ENCODE results near the gene PSMD7. TPM values are rescaled to one million over a fixed set of nuclear protein-coding genes. Genes with fewer than 3 reads are reported as not detected.

The PSMD7 gene
- total and polyA plus RNA-seq, 2 of the 4 experiments (the other 2 are of a cell fraction) = 80.8 to 98.3 TPM

DNA sequence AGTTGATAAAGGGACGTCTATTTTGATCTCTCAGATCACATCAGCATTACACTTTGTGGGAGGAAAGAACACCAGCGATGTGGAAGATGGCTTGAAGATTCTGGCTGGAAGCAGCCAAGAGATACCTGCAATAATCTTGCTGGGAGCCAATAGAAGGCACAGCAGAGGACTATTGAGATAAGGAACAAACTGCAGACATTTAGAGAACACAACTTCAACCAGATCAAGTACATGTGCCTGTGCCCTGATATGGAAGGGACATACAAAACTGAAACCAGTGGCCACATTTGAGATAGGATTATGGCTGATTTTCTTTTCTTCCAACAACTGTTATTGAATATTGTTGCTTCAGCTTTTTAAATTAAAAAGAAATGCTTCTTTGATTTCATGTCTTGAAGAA, 18.6 kb upstream of the PSMD7 start:
- H3K4ac ChIP-seq (ENCODE audit: low read depth, low read length) = no peak overlapping the region
- no TSS peak for BruUV-seq (replicated peaks)
- in situ Hi-C loops (cut with MboI; ENCODE audit: low sequenced_read_pairs) = loop anchor here (25.0 kb wide), 1 partner anchor 1216 kb away; no protein-coding TSS in a partner anchor
- no peak overlapping the region for H2AK5ac ChIP-seq (ENCODE audit: low read depth, low read length)
- H3K9me1 ChIP-seq (ENCODE audit: insufficient read depth, low read length) = no peaks in the 10 kb centered on the region
- no peak overlapping the region for H2AK9ac ChIP-seq (replicated peaks; ENCODE audit: low read depth, low read length, poor library complexity)
- no CpG with 5 or more reads among the region's 2 CpGs for WGBS, 2 experiments (ENCODE audit: extremely low coverage in 2 of 2, insufficient read length in 1 of 2)
- no peak overlapping the region for H4K91ac ChIP-seq (ENCODE audit: insufficient read depth, low read depth, low read length)
- TF ChIP-seq NFE2L2 (IDR thresholded peaks at IDR 0.05; ENCODE audit: low read depth, low read length) = no peak
- no peak for TF ChIP-seq RFX5 (IDR thresholded peaks at IDR 0.05; ENCODE audit: low read depth, low read length)
- TF ChIP-seq MAFK (IDR thresholded peaks at IDR 0.05; ENCODE audit: low read depth, low read length) = no peak
- TF ChIP-seq CHD1 (IDR thresholded peaks at IDR 0.05; ENCODE audit: low read depth, low read length) = no peak
- no peak for TF ChIP-seq BHLHE40 (IDR thresholded peaks at IDR 0.05; ENCODE audit: low read depth, low read length)
- TF ChIP-seq, protein P1, sequence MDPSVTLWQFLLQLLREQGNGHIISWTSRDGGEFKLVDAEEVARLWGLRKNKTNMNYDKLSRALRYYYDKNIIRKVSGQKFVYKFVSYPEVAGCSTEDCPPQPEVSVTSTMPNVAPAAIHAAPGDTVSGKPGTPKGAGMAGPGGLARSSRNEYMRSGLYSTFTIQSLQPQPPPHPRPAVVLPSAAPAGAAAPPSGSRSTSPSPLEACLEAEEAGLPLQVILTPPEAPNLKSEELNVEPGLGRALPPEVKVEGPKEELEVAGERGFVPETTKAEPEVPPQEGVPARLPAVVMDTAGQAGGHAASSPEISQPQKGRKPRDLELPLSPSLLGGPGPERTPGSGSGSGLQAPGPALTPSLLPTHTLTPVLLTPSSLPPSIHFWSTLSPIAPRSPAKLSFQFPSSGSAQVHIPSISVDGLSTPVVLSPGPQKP (IDR thresholded peaks at IDR 0.05; ENCODE audit: borderline replicate concordance, low read depth, low read length) = no peak
- no peak for TF ChIP-seq CTCF (conservative IDR thresholded peaks at IDR 0.05; ENCODE audit: low read depth, low read length)
- no peak for TF ChIP-seq CEBPB (IDR thresholded peaks at IDR 0.05; ENCODE audit: low read depth, low read length)
- TF ChIP-seq MXI1 (IDR thresholded peaks at IDR 0.05; ENCODE audit: borderline replicate concordance, low read depth, low read length) = no peak
- no peak for TF ChIP-seq MAZ (IDR thresholded peaks at IDR 0.05; ENCODE audit: borderline replicate concordance, low read depth, low read length)
- TF ChIP-seq POLR2A (IDR thresholded peaks at IDR 0.05; ENCODE audit: low read depth, low read length) = no peak
- TF ChIP-seq FOS (IDR thresholded peaks at IDR 0.05; ENCODE audit: low read depth, low read length) = no peak
- no peak for TF ChIP-seq RAD21 (IDR thresholded peaks at IDR 0.05; ENCODE audit: low read length)
- no peak for TF ChIP-seq RCOR1 (IDR thresholded peaks at IDR 0.05; ENCODE audit: insufficient replicate concordance, low read length)
- TF ChIP-seq SMC3 (IDR thresholded peaks at IDR 0.05; ENCODE audit: low read depth, low read length) = no peak
- H3K18ac ChIP-seq (ENCODE audit: low read depth, low read length) = no peak overlapping the region
- H3K27ac ChIP-seq (ENCODE audit: insufficient read depth, low read length) = no peak overlapping the region
- no peak overlapping the region for H2BK120ac ChIP-seq (ENCODE audit: low read depth, low read length)
- no peaks in the 10 kb centered on the region; the same call in 1 of the 2 replicates for H3K27me3 ChIP-seq (ENCODE audit: control insufficient read depth, insufficient read depth, low read length)
- dilution Hi-C loops (cut with HindIII; ENCODE audit: low sequenced_read_pairs, unreplicated experiment) = no loop called here
- no peak overlapping the region for H2BK15ac ChIP-seq (ENCODE audit: low read depth, low read length)
- no peaks in the 10 kb centered on the region for H3K79me1 ChIP-seq (ENCODE audit: low read depth in 1 of 2, low read length in 2 of 2)
- no peak overlapping the region for H3K56ac ChIP-seq (ENCODE audit: extremely low read depth, insufficient read depth, low read length)
- no peak overlapping the region for H4K8ac ChIP-seq (ENCODE audit: low read depth in 2 of 2, low read length in 2 of 2)
- ChIA-PET CTCF (interaction anchor here (0.5 kb wide), 1 partner anchor 1101 kb away, joined by 3 read pairs; no protein-coding TSS in a partner anchor), POLR2A (ENCODE audit: unreplicated experiment) (no interaction called here)
- no peak overlapping the region for H3K4me2 ChIP-seq (ENCODE audit: low read depth, low read length)
- intact Hi-C loops (cut with micrococcal nuclease) = loop anchor here (5.0 kb wide), 1 partner anchor 401 kb away; no protein-coding TSS in a partner anchor
- H2AFZ ChIP-seq (replicated peaks; ENCODE audit: low read length, poor library complexity) = no peak overlapping the region
- no peak overlapping the region for H2BK5ac ChIP-seq (ENCODE audit: low read depth, low read length, poor library complexity, severe bottlenecking)
- no peaks in the 10 kb centered on the region for H3K4me1 ChIP-seq (ENCODE audit: control insufficient read depth, insufficient read depth, low read length)
- no peaks in the 10 kb centered on the region for H3K9me3 ChIP-seq (ENCODE audit: control insufficient read depth, insufficient read depth, low read length)
- no peaks in the 10 kb centered on the region for H3K36me3 ChIP-seq (ENCODE audit: control insufficient read depth, insufficient read depth, low read length)
- no peak overlapping the region for H4K5ac ChIP-seq (ENCODE audit: low read depth, low read length)
- no peak overlapping the region for H3K9ac ChIP-seq (ENCODE audit: low read depth, low read length)
- no peaks in the 10 kb centered on the region for H4K20me1 ChIP-seq (ENCODE audit: insufficient read depth, low read length)
- DNase-seq = no peak
- H3K14ac ChIP-seq (replicated peaks; ENCODE audit: low read depth, low read length) = no peak overlapping the region
- no peak overlapping the region for H2BK20ac ChIP-seq (ENCODE audit: low read depth, low read length)
- no peak for ATAC-seq (ENCODE audit: low read depth)
- H3K23ac ChIP-seq (ENCODE audit: low read depth, low read length) = no peak overlapping the region
- H3K4me3 ChIP-seq (ENCODE audit: insufficient read depth, low read depth, low read length) = no peak overlapping the region
